Smooth muscle cell of bladder (primary cell): ENCODE data around the gene CLSTN2. TPM values are rescaled to one million over a fixed set of nuclear protein-coding genes. Genes with fewer than 3 reads are reported as not detected.

Experiments
- total RNA-seq: library from RNA; depleted of rRNA; stranded (reverse); fragments of >200 nt; gene quantifications from 2 replicates; pipeline ENCODE4 v1.2.3, GENCODE V29; 2014

CLSTN2 gene
- total RNA-seq, result 0.09 and 0.14 TPM in 2 replicates

DNA sequence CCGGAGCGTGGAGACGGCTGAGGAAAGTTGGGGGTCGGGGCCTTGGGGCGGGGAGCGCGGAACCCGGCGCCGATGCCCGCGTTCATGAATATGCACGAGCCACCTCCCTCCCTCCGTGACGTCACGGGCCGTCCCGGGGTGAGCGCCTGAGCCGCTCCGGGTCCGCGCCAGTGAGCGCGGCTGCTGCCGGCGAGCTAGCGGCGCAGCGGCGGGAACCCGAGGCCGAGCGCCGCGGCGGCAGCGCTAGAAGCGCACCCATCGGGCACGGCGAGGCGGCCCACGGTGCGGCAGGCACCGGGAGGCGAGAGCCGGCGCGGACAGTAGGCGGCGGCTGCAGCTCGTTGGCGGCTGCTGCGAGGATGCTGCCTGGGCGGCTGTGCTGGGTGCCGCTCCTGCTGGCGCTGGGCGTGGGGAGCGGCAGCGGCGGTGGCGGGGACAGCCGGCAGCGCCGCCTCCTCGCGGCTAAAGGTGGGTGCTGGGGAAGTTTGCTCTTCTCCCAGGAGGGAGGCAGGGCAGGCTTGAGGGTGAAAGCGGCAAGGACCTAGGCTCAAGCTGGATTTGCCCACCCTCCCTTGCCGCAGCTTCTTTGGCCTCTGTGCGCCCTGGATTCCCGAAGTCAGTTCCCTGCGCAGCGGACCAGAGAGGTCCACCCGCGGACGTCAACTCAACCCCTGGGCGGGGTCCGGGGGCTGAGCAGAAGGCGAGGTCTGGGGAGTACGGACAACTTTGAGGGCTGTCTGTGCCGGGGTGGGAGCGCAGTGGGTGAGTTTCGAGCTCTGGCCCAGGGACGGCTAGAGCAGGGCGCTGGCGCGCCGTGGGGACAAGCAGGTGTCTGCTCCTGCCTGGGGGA, at the start of gene CLSTN2:
Gene CLSTN2 (plus strand): TSS at position 170 of the 850 bp plus-strand sequence.

